ENCODE data around the gene IPO5.

GRCh38 chr13:97979556-97979955 lies 26.1 kb downstream of the IPO5 start:
- no peak for TF ChIP-seq CTCF (IDR thresholded peaks at IDR 0.05)
- no peak for TF ChIP-seq POLR2A (IDR thresholded peaks at IDR 0.05)

All from sigmoid colon (tissue), 3 donors.